T follicular helper cell (primary cell): Measurements from ENCODE around the gene COCH.
"Not testable (repeated sequence)": the region's sequence is repeated elsewhere in the genome, so short reads cannot be mapped to it uniquely, and the experiment has no call there.

Experiments
- DNase-seq: peaks from one replicate; pipeline ENCODE4 v3.0.0-alpha.2; 2020; ENCODE audit warnings: low read depth

COCH gene

GRCh38 chr14:30875788-30876053 is 1.4 kb downstream of the COCH start:
- no peak for DNase-seq

- no peak for DNase-seq
Measured at GRCh38 chr14:30876692-30877091, 2.3 kb downstream of the COCH start.

GRCh38 chr14:30882431-30882830 is 8.1 kb downstream of the COCH start:
- DNase-seq, result no peak

GRCh38 chr14:30883508-30884294 is 9.3 kb downstream of the COCH start:
- no peak for DNase-seq

- DNase-seq, result no peak
Measured at GRCh38 chr14:30884901-30885300, 10.5 kb downstream of the COCH start.

GRCh38 chr14:30885840-30886740 is 11.7 kb downstream of the COCH start:
- DNase-seq, result no peak

GRCh38 chr14:30888480-30889243 is 14.3 kb downstream of the COCH start:
- no peak for DNase-seq

- DNase-seq, result no peak
Measured at GRCh38 chr14:30889244-30889594, 14.9 kb downstream of the COCH start.

- no peak for DNase-seq
Measured at GRCh38 chr14:30893819-30894218, 19.5 kb downstream of the COCH start.

GRCh38 chr14:30894923-30895515 is 20.7 kb downstream of the COCH start:
- no peak for DNase-seq

GRCh38 chr14:30896435-30896834 is 22.1 kb downstream of the COCH start:
- DNase-seq, result no peak

- DNase-seq, result not testable (repeated sequence)
Measured at GRCh38 chr14:30897121-30897520, 22.8 kb downstream of the COCH start.

- DNase-seq, result no peak
Measured at GRCh38 chr14:30903285-30904124, 29.1 kb downstream of the COCH start.

GRCh38 chr14:30906752-30907658 is 32.6 kb downstream of the COCH start:
- DNase-seq, result no peak

GRCh38 chr14:30907659-30908057 is 33.3 kb downstream of the COCH start:
- no peak for DNase-seq

- no peak for DNase-seq
Measured at GRCh38 chr14:30908826-30909225, 34.5 kb downstream of the COCH start.

- no peak for DNase-seq
Measured at GRCh38 chr14:30914812-30915211, 40.5 kb downstream of the COCH start.

- DNase-seq, result no peak
Measured at GRCh38 chr14:30915596-30915995, 41.2 kb downstream of the COCH start.

- no peak for DNase-seq
Measured at GRCh38 chr14:30921305-30921704, 46.9 kb downstream of the COCH start.

- no peak for DNase-seq
Measured at GRCh38 chr14:30921788-30922187, 47.4 kb downstream of the COCH start.
